ENCODE data around the gene ATOH7. TPM values are rescaled to one million over a fixed set of nuclear protein-coding genes. Genes with fewer than 3 reads are reported as not detected.
A peak's percentile ranks its signal among the peaks of the same experiment; 100 is the strongest.

The ATOH7 gene
- total RNA-seq, 4 donors from 2014 or later, result not detected

GRCh38 chr10:68221196-68221595, 10.7 kb downstream of the ATOH7 start:
- Histone ChIP-seq H3K27me3 (no peaks in the 10 kb centered on the region), H3K36me3 (peaks cover 0 to 6% (median 0%) of the 10 kb centered on the region in 4 donors), H3K4me3 (no peak overlapping the region), H3K27ac (replicated peaks in 1 of 4) (no peak overlapping the region), H3K9me3 (no peaks in the 10 kb centered on the region), H3K4me1 (no peaks in the 10 kb centered on the region)
- no peak for DNase-seq (ENCODE audit: extremely low spot score)
- intact Hi-C loops (cut with DNase I), result no loop called here
- no peak for TF ChIP-seq POLR2AphosphoS5 (IDR thresholded peaks at IDR 0.05)
- no peak for TF ChIP-seq POLR2A (IDR thresholded peaks at IDR 0.05; ENCODE audit: low read depth)
- TF ChIP-seq, protein P1, sequence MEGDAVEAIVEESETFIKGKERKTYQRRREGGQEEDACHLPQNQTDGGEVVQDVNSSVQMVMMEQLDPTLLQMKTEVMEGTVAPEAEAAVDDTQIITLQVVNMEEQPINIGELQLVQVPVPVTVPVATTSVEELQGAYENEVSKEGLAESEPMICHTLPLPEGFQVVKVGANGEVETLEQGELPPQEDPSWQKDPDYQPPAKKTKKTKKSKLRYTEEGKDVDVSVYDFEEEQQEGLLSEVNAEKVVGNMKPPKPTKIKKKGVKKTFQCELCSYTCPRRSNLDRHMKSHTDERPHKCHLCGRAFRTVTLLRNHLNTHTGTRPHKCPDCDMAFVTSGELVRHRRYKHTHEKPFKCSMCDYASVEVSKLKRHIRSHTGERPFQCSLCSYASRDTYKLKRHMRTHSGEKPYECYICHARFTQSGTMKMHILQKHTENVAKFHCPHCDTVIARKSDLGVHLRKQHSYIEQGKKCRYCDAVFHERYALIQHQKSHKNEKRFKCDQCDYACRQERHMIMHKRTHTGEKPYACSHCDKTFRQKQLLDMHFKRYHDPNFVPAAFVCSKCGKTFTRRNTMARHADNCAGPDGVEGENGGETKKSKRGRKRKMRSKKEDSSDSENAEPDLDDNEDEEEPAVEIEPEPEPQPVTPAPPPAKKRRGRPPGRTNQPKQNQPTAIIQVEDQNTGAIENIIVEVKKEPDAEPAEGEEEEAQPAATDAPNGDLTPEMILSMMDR (IDR thresholded peaks at IDR 0.05), result no peak
- no peak for TF ChIP-seq EP300 (IDR thresholded peaks at IDR 0.05)

DNA sequence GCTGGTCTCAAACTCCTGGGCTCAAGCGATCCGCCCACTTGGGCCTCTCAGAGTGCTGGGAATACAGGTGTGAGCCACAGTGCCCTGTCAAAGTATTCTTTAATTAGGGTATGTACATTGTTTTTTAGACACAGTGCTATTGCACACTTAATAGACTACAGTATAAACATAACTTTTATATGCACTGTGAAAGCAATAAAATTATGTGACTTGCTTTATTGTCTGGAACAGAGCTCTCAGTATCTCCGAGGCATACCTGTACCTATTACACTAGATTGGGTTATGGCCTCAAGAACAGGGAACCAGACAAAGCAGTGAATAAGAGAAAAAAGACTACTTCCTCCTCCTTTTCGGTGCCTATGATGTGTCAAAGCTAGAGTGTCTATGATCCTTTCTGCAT, 13.1 kb downstream of the ATOH7 start:
- intact Hi-C loops (cut with DNase I), result no loop called here
- TF ChIP-seq POLR2A (IDR thresholded peaks at IDR 0.05; ENCODE audit: low read depth), result no peak
- TF ChIP-seq EP300 (IDR thresholded peaks at IDR 0.05), result no peak
- TF ChIP-seq, protein P1 (IDR thresholded peaks at IDR 0.05), result no peak
- no peak for TF ChIP-seq POLR2AphosphoS5 (IDR thresholded peaks at IDR 0.05)
- DNase-seq (ENCODE audit: extremely low spot score), result no peak
- Histone ChIP-seq H3K27ac (replicated peaks in 1 of 4) (no peak overlapping the region), H3K36me3 (peaks cover 0 to 17% (median 0%) of the 10 kb centered on the region in 4 donors), H3K27me3 (no peaks in the 10 kb centered on the region), H3K4me1 (no peaks in the 10 kb centered on the region), H3K9me3 (no peaks in the 10 kb centered on the region), H3K4me3 (no peak overlapping the region)
- WGBS, result 82% methylated on average over 4 of the region's 4 CpGs

DNA sequence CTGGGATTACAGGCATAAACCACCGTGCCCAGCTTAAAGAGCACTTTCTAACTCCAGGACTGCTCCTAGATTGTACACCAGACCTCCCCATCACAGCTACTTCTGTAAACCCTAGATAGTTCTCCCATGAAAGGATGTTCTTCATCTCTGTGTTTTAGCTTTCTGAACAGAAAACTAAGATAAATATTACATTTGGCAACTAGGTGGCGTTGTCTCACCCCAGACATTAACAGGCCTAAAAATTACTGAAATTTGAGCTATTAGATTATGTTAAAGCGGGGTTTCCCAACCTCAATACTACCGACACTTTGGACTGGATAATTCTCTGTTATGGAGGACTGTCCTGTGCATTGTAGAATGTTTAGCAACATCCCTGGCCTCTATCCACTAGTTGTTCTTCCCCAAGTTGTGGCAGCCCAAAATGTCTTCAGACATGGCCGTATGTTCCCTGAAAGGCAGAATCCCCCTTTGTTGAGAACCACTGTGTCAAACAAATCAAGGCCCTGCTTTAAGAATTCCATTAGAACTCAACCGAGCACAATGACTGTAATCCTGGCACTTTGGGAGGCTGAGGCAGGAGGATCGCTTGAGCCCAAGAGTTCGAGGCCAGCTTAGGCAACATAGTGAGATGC, 19.1 kb downstream of the ATOH7 start:
- Histone ChIP-seq H3K9me3 (no peaks in the 10 kb centered on the region), H3K27me3 (no peaks in the 10 kb centered on the region), H3K27ac (replicated peaks in 1 of 4) (no peak overlapping the region), H3K36me3 (peaks cover 0 to 55% (median 0%) of the 10 kb centered on the region in 4 donors), H3K4me1 (no peaks in the 10 kb centered on the region), H3K4me3 (no peak overlapping the region)
- no peak for DNase-seq (ENCODE audit: extremely low spot score)
- TF ChIP-seq, protein P1 (IDR thresholded peaks at IDR 0.05), result peak; percentile 46 to 59 (median 58)
- TF ChIP-seq POLR2AphosphoS5 (IDR thresholded peaks at IDR 0.05), result no peak
- WGBS, result 52% methylated on average over 8 of the region's 8 CpGs
- intact Hi-C loops (cut with DNase I), result loop anchor here (2.0 kb wide), 1 partner anchor 90 kb away; no protein-coding TSS in a partner anchor

- no peaks in the 10 kb centered on the region for H3K27me3 ChIP-seq
- H3K9me3 ChIP-seq, result no peaks in the 10 kb centered on the region
- H3K36me3 ChIP-seq, result peaks cover 0 to 67% (median 0%) of the 10 kb centered on the region in 4 donors
- no peak overlapping the region for H3K27ac ChIP-seq (replicated peaks in 1 of 4)
- 88% methylated on average over 1 of the region's 1 CpG for WGBS
- no peaks in the 10 kb centered on the region for H3K4me1 ChIP-seq
- DNase-seq (ENCODE audit: extremely low spot score), result no peak
- intact Hi-C loops (cut with DNase I), result loop anchor here (2.0 kb wide), 1 partner anchor 91 kb away; no protein-coding TSS in a partner anchor
- no peak overlapping the region for H3K4me3 ChIP-seq
- TF ChIP-seq, protein P1 (IDR thresholded peaks at IDR 0.05), result no peak
- TF ChIP-seq POLR2AphosphoS5 (IDR thresholded peaks at IDR 0.05), result no peak
- no peak for TF ChIP-seq POLR2A (IDR thresholded peaks at IDR 0.05; ENCODE audit: low read depth)
- no peak for TF ChIP-seq EP300 (IDR thresholded peaks at IDR 0.05)
These were observed 20.2 kb downstream of the ATOH7 start for GRCh38 chr10:68211669-68212068.

All from esophagus muscularis mucosa (tissue), 4 donors.